Uterus (tissue), 4 donors: Measurements from ENCODE around the gene OAS3. TPM values are rescaled to one million over a fixed set of nuclear protein-coding genes. Genes with fewer than 3 reads are reported as not detected.

ENCODE experiments used
- DNase-seq, 2 donors: peaks; one replicate each; pipeline ENCODE4 v3.0.0-alpha.2; 2019 to 2020
- H3K27ac ChIP-seq, 2 donors: fragments of 200-600 bp; sonication (generic); 1 replicate in 1 of 2; 2 replicates in 1 of 2; pipeline ENCODE4 v1.5.1; 2016 to 2018
- H3K27me3 ChIP-seq, 2 donors: fragments of 200-600 bp; sonication (generic); one replicate each; pipeline ENCODE4 v1.5.1; 2018 to 2019; ENCODE audit warnings: control low read depth in 1 of 2
- H3K36me3 ChIP-seq, 2 donors: fragments of 200-600 bp; sonication (generic); one replicate each; pipeline ENCODE4 v1.5.1; 2019; ENCODE audit warnings: control low read depth in 1 of 2
- H3K4me1 ChIP-seq, 2 donors: fragments of 200-600 bp; sonication (generic); one replicate each; pipeline ENCODE4 v1.5.1; 2018 to 2019; ENCODE audit warnings: control low read depth in 1 of 2
- H3K4me3 ChIP-seq, 2 donors: fragments of 200-600 bp; sonication (generic); 1 replicate in 1 of 2; 2 replicates in 1 of 2; pipeline ENCODE4 v1.5.1; 2018 to 2019; ENCODE audit warnings: mild to moderate bottlenecking in 1 of 2
- H3K9me3 ChIP-seq, 2 donors: fragments of 200-600 bp; sonication (generic); one replicate each; pipeline ENCODE4 v1.5.1; 2019; ENCODE audit warnings: control low read depth in 1 of 2
- POLR2A ChIP-seq, 2 donors: fragments of 450-650 bp; IDR thresholded peaks; one replicate each; pipeline ENCODE4 v1.6.1; 2016; ENCODE audit warnings: antibody characterized with exemption in 2 of 2, mild to moderate bottlenecking in 1 of 2, moderate library complexity in 1 of 2
- intact Hi-C: fragments of 100-400 bp; cut with DNase I; formaldehyde crosslinking; loops from one replicate; pipeline ENCODE4 v1.15.1; 2023; ENCODE audit warnings: low total_unique reads
- total RNA-seq, 4 donors: library from RNA; depleted of rRNA in 3 of 4; stranded (reverse); fragments of >200 nt in 3 of 4; gene quantifications; one replicate each; pipeline versions ENCODE4 v1.1.0 to v1.2.4, GENCODE V29; 2014 to 2023
- TF ChIP-seq, protein P1 (sequence below), 4 experiments: fragments of 200-600 bp in 2 of 4; fragments of 450-650 bp in 2 of 4; sonication (generic) in 2 of 4; IDR thresholded peaks; one replicate each; pipeline ENCODE4 v1.5.1; 2016 to 2019; ENCODE audit warnings: antibody characterized with exemption in 4 of 4, mild to moderate bottlenecking in 2 of 4, moderate library complexity in 1 of 4
- donor health status: DM: yes; HTN: yes; CAD: no.

OAS3 gene
- total RNA-seq, 4 donors from 2014 or later, result 2.1 to 22.8 (median 8.9) TPM

DNA sequence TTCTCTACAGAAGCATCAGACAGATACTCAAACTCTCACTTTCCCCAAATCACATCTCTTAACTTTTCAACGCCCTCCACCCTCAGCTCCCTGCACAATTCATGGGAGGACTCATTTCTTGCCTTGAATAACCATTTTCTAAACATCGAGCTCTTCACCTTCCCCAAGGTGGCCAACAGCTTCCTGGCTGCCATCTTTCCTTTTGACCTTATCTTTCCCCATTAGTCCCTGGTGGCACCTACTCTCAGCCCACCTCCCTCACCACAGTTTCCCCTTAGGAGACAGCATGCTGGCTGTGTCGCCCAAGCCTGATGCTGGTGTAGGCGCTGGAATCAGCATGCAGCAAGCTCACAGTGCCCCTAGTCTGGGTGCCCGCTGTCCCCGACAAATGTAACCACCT lies 39.9 kb upstream of the OAS3 start:
- H3K27ac ChIP-seq, result no peak overlapping the region
- no peaks in the 10 kb centered on the region for H3K4me1 ChIP-seq
- H3K4me3 ChIP-seq, result no peak overlapping the region
- no peaks in the 10 kb centered on the region for H3K9me3 ChIP-seq
- intact Hi-C loops, result no loop called here
- DNase-seq, result no peak
- no peaks in the 10 kb centered on the region for H3K36me3 ChIP-seq
- TF ChIP-seq, protein P1, sequence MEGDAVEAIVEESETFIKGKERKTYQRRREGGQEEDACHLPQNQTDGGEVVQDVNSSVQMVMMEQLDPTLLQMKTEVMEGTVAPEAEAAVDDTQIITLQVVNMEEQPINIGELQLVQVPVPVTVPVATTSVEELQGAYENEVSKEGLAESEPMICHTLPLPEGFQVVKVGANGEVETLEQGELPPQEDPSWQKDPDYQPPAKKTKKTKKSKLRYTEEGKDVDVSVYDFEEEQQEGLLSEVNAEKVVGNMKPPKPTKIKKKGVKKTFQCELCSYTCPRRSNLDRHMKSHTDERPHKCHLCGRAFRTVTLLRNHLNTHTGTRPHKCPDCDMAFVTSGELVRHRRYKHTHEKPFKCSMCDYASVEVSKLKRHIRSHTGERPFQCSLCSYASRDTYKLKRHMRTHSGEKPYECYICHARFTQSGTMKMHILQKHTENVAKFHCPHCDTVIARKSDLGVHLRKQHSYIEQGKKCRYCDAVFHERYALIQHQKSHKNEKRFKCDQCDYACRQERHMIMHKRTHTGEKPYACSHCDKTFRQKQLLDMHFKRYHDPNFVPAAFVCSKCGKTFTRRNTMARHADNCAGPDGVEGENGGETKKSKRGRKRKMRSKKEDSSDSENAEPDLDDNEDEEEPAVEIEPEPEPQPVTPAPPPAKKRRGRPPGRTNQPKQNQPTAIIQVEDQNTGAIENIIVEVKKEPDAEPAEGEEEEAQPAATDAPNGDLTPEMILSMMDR (IDR thresholded peaks at IDR 0.05), result no peak
- TF ChIP-seq POLR2A (IDR thresholded peaks at IDR 0.05), result no peak
- no peaks in the 10 kb centered on the region for H3K27me3 ChIP-seq

DNA sequence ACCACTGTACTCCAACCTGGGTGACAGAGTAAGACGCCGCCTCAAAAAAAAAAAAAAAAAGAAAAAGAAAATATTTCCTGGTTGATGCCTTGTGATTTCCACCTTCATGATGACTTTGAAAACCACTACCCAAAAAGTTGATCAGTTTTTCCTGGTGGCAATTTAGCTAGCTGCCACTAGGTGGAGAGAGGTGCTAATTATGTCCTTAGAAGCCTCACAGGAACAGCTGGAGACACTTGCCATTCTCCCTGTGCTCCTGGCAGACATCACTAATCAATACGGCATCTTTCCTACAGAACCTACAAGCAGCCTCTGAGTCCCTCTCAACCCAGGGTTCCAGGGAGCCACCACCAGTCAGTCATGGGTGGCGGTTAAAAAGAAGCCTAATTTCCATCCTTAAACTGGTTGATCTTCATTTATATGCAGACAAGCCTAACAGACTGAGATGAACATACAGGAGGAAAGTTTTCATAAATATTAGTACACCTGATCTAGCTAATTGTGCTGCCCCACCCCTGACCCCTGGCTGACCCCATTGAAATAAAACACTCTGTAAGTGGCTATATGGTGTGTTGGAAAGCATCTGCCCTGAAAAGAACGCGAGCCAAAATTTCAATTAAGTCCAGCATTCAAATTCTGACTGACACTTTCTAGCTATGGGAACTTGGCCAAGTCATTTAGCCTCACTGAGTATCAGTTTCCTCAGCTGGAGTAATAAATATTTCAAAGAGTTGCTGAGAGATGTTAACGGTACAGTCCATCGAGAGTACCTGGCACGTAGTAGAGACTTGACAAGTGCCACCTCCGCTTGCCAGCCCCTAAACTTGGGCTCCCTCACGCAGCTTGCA lies 37.8 kb upstream of the OAS3 start:
- TF ChIP-seq, protein P1 (IDR thresholded peaks at IDR 0.05), result peak; percentile 32 to 51 (median 38)
- TF ChIP-seq POLR2A (IDR thresholded peaks at IDR 0.05), result no peak
- Histone ChIP-seq H3K9me3 (no peaks in the 10 kb centered on the region), H3K36me3 (no peaks in the 10 kb centered on the region), H3K27me3 (no peaks in the 10 kb centered on the region), H3K27ac (no peak overlapping the region), H3K4me1 (no peaks in the 10 kb centered on the region), H3K4me3 (no peak overlapping the region)
- no peak for DNase-seq
- intact Hi-C loops, result no loop called here

DNA sequence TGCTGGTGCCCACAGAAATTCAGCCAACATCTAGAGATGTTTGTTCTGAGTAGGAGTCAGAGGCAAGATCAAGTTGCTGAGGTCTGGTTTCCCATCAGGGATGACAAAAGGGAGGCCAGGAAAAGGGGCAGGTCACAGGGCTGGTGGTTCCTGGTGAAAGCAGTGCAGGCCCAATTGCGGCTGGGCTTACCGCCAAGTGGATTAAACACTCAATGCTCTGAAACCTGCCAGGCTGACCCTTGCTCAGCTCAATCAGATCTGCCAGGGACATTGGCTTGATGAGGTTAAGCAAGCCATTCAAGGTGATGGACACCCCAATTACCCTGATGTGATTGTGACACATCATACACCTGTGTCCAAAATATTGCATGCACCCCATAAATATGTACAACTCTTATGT lies 37.0 kb upstream of the OAS3 start:
- H3K4me3 ChIP-seq, result no peak overlapping the region
- no peaks in the 10 kb centered on the region for H3K9me3 ChIP-seq
- no peaks in the 10 kb centered on the region for H3K27me3 ChIP-seq
- no peak overlapping the region for H3K27ac ChIP-seq
- no peaks in the 10 kb centered on the region for H3K36me3 ChIP-seq
- peaks cover 0 to 4% of the 10 kb centered on the region in 2 donors for H3K4me1 ChIP-seq
- TF ChIP-seq POLR2A (IDR thresholded peaks at IDR 0.05), result no peak
- TF ChIP-seq, protein P1 (IDR thresholded peaks at IDR 0.05), result no peak
- intact Hi-C loops, result no loop called here
- no peak for DNase-seq

DNA sequence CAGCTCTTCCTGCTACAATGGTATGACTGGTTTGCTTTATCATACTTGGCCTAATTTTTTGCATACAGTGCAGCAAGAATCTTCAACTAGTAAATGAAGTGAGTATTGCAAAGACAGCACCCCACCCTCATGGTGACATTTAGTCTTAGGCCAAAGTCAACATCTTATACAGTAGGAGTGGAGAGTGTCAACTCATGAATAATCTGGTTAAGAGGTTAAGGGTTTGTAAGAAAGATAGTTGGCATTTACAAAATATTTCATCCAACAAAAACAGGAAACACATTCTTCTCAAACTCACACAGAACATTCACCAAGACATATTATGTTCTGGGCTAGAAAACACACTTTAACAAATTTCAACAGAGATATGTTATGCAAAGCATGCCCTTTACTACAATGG lies 33.7 kb upstream of the OAS3 start:
- TF ChIP-seq POLR2A (IDR thresholded peaks at IDR 0.05), result no peak
- TF ChIP-seq, protein P1 (IDR thresholded peaks at IDR 0.05), result no peak
- Histone ChIP-seq H3K27me3 (no peaks in the 10 kb centered on the region), H3K4me1 (peaks cover 3 to 4% of the 10 kb centered on the region in 2 donors), H3K9me3 (no peaks in the 10 kb centered on the region), H3K27ac (no peak overlapping the region), H3K36me3 (no peaks in the 10 kb centered on the region), H3K4me3 (no peak overlapping the region)
- no peak for DNase-seq
- intact Hi-C loops, result no loop called here

DNA sequence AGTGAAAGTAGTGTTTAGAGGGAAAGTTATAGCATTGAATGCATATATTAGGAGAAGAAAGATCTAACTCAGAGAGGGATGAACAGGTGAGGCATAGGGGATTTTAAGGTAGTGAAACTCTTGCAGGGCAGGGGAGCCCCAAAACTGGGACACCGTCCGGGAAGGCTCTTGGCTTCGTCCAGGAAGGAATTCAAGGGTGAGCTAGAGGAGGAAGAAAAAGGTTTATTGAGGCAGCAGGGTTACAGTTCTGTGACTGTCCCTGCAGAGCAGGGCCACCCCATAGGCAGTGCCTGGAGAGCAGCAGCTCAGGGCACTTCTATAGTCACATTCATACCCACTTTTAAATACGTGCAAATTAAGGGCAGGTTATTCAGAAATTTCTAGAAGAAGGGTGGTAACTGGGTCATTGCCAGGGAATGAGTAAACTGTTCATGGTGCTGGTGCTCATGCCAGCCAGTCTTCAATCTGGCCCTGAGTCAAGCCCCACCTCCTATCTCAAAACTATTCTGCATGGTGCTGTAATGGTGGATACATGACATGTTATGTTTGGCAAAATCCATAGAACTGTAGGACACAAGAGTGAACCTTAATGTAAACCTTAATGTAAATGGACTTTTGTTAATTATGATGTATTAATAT lies 32.7 kb upstream of the OAS3 start:
- H3K4me1 ChIP-seq, result peaks cover 3 to 4% of the 10 kb centered on the region in 2 donors
- H3K36me3 ChIP-seq, result no peaks in the 10 kb centered on the region
- no peak overlapping the region for H3K4me3 ChIP-seq
- DNase-seq, result no peak
- no peaks in the 10 kb centered on the region for H3K9me3 ChIP-seq
- H3K27ac ChIP-seq, result peak overlapping the region; percentile 56 to 76
- intact Hi-C loops, result no loop called here
- no peaks in the 10 kb centered on the region for H3K27me3 ChIP-seq
- TF ChIP-seq POLR2A (IDR thresholded peaks at IDR 0.05), result no peak
- TF ChIP-seq, protein P1 (IDR thresholded peaks at IDR 0.05), result no peak
